ENCODE data around the gene MTMR10.

The MTMR10 gene

DNA sequence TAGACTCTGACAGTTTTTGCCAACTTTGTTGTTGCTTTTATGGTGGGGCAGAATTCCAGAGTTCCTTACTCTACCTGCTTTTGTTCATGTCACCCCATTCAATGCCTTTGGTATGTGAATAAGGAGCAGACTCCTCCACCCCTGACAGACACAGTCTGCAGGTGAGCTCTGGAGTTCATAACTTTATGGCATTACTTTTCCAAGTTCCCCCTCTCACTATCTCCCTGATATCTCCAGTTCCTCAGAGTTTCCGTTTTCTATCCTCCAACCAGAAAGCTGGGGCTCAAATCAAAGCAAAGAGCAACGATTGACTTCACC, 23.1 kb upstream of the MTMR10 start:
- Histone ChIP-seq H3K4ac (ENCODE audit: low read length) (no peak overlapping the region), H4K8ac (ENCODE audit: low read depth, low read length) (no peak overlapping the region), H3K36me3 (replicated peaks in 1 of 2; ENCODE audit: control insufficient read depth in 2 of 2, insufficient read depth in 2 of 2, low read length in 2 of 2) (no peaks in the 10 kb centered on the region), H4K91ac (ENCODE audit: low read depth, low read length, poor library complexity) (no peak overlapping the region), H3K23ac (ENCODE audit: low read depth, low read length, poor library complexity) (no peak overlapping the region), H2BK15ac (ENCODE audit: low read length) (no peak overlapping the region), H2AK5ac (ENCODE audit: low read depth, low read length) (no peak overlapping the region), H2AFZ (ENCODE audit: low read length) (no peak overlapping the region), H3K9ac (ENCODE audit: low read depth, low read length, poor library complexity) (no peak overlapping the region), H3K79me1 (ENCODE audit: low read depth, low read length) (no peaks in the 10 kb centered on the region), H3K4me3 (ENCODE audit: low read length in 2 of 2) (no peak overlapping the region), H3K18ac (ENCODE audit: low read length) (no peak overlapping the region), H3K4me2 (ENCODE audit: insufficient read depth, low read length, poor library complexity, severe bottlenecking) (no peak overlapping the region), H3K14ac (ENCODE audit: low read length) (no peak overlapping the region), H3K27me3 (ENCODE audit: control insufficient read depth in 3 of 3, insufficient read depth in 3 of 3, low read depth in 1 of 3, low read length in 3 of 3) (no peaks in the 10 kb centered on the region), H3K9me3 (replicated peaks in 1 of 2; ENCODE audit: control insufficient read depth in 2 of 2, insufficient read depth in 1 of 2, low read depth in 1 of 2, low read length in 2 of 2) (peaks cover 2 to 3% of the 10 kb centered on the region in 2 donors), H2BK12ac (ENCODE audit: low read length) (no peak overlapping the region), H2BK5ac (ENCODE audit: low read length) (no peak overlapping the region), H3K4me1 (ENCODE audit: control insufficient read depth in 2 of 2, insufficient read depth in 1 of 2, low read depth in 1 of 2, low read length in 2 of 2) (no peaks in the 10 kb centered on the region), H2BK120ac (ENCODE audit: low read depth, low read length) (no peak overlapping the region), H3K27ac (replicated peaks; ENCODE audit: low read length) (no peak overlapping the region)
- no CpG with 5 or more reads among the region's 2 CpGs for WGBS, 2 donors (ENCODE audit: extremely low coverage in 2 of 2, insufficient read length in 2 of 2, insufficient replicate concordance in 1 of 2)
- no peak for DNase-seq (ENCODE audit: low spot score)

DNA sequence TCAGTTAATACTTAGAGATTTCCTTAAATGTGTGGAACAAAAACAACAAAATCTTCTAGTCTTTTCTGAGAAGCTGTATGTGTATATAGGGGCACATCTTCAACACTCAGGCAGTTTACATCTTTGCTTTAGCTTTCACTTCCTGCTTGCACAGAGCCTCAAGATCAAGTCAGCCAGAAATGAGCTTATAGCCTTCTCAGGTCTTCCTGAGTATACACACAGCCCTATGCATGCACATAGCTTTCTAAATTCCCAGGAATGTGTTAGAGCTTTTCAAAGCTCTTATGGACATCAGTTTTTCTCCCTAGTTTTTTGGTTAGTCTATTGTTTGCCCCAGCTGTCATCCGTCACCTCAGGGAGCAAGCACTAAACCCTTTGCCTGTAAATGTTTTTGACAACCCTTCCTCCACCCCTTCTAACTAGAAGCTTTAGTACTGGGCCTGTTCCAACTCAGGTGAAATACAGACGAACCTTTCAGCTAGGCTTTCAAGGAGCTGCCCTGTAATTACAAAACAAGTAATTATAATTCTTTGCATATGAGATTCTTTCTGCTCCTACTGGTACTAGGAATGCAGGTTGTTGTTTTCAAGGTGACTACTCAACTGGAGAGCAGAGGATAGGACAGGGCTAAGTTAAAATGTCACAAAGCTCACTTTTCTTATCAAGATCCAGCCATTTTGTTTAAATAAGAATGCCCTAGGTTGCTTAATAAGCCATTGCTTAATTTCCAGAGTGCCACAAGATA, 22.6 kb upstream of the MTMR10 start:
- WGBS, 2 donors (ENCODE audit: extremely low coverage in 2 of 2, insufficient read length in 2 of 2, insufficient replicate concordance in 1 of 2), result no CpG with 5 or more reads among the region's 2 CpGs
- Histone ChIP-seq H3K23ac (ENCODE audit: low read depth, low read length, poor library complexity) (no peak overlapping the region), H4K91ac (ENCODE audit: low read depth, low read length, poor library complexity) (no peak overlapping the region), H3K27ac (replicated peaks; ENCODE audit: low read length) (no peak overlapping the region), H2BK15ac (ENCODE audit: low read length) (no peak overlapping the region), H3K4me3 (ENCODE audit: low read length in 2 of 2) (no peak overlapping the region), H3K9me3 (replicated peaks in 1 of 2; ENCODE audit: control insufficient read depth in 2 of 2, insufficient read depth in 1 of 2, low read depth in 1 of 2, low read length in 2 of 2) (peaks cover 2 to 3% of the 10 kb centered on the region in 2 donors), H3K4me1 (ENCODE audit: control insufficient read depth in 2 of 2, insufficient read depth in 1 of 2, low read depth in 1 of 2, low read length in 2 of 2) (no peaks in the 10 kb centered on the region), H3K79me1 (ENCODE audit: low read depth, low read length) (no peaks in the 10 kb centered on the region), H4K8ac (ENCODE audit: low read depth, low read length) (no peak overlapping the region), H2BK5ac (ENCODE audit: low read length) (no peak overlapping the region), H3K18ac (ENCODE audit: low read length) (no peak overlapping the region), H2BK12ac (ENCODE audit: low read length) (no peak overlapping the region), H3K36me3 (replicated peaks in 1 of 2; ENCODE audit: control insufficient read depth in 2 of 2, insufficient read depth in 2 of 2, low read length in 2 of 2) (no peaks in the 10 kb centered on the region), H2AFZ (ENCODE audit: low read length) (no peak overlapping the region), H3K4me2 (ENCODE audit: insufficient read depth, low read length, poor library complexity, severe bottlenecking) (no peak overlapping the region), H2BK120ac (ENCODE audit: low read depth, low read length) (no peak overlapping the region), H3K9ac (ENCODE audit: low read depth, low read length, poor library complexity) (no peak overlapping the region), H2AK5ac (ENCODE audit: low read depth, low read length) (no peak overlapping the region), H3K14ac (ENCODE audit: low read length) (no peak overlapping the region), H3K27me3 (ENCODE audit: control insufficient read depth in 3 of 3, insufficient read depth in 3 of 3, low read depth in 1 of 3, low read length in 3 of 3) (no peaks in the 10 kb centered on the region), H3K4ac (ENCODE audit: low read length) (no peak overlapping the region)
- DNase-seq (ENCODE audit: low spot score), result no peak

DNA sequence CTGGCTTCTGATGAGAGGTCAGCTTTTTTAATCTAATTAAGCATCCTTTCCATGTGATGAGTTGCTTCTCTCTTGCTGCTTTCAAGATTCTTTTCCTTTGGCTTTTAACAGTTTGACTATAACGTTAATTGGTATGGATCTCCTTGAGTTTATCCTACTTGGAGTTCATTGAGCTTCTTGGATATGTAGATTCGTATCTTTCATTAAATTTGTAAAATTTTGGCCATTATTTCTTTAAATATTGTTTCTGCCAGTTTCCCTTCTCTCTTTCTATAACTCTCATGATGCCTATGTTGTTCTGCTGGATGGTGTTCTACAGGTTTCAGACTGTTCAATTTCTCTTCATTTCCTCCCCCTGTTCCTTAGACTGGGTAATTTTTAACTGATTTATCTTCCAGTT, 21.0 kb upstream of the MTMR10 start:
- H3K27ac ChIP-seq (replicated peaks; ENCODE audit: low read length), result no peak overlapping the region
- WGBS, 2 donors (ENCODE audit: extremely low coverage in 2 of 2, insufficient read length in 2 of 2, insufficient replicate concordance in 1 of 2), result no CpG with 5 or more reads among the region's 2 CpGs
- H3K4me2 ChIP-seq (ENCODE audit: insufficient read depth, low read length, poor library complexity, severe bottlenecking), result no peak overlapping the region
- H3K36me3 ChIP-seq (replicated peaks in 1 of 2; ENCODE audit: control insufficient read depth in 2 of 2, insufficient read depth in 2 of 2, low read length in 2 of 2), result no peaks in the 10 kb centered on the region
- H2BK120ac ChIP-seq (ENCODE audit: low read depth, low read length), result no peak overlapping the region
- no peak overlapping the region for H3K4me3 ChIP-seq (ENCODE audit: low read length in 2 of 2)
- H3K4ac ChIP-seq (ENCODE audit: low read length), result no peak overlapping the region
- no peaks in the 10 kb centered on the region for H3K4me1 ChIP-seq (ENCODE audit: control insufficient read depth in 2 of 2, insufficient read depth in 1 of 2, low read depth in 1 of 2, low read length in 2 of 2)
- no peak overlapping the region for H2BK5ac ChIP-seq (ENCODE audit: low read length)
- H3K9me3 ChIP-seq (replicated peaks in 1 of 2; ENCODE audit: control insufficient read depth in 2 of 2, insufficient read depth in 1 of 2, low read depth in 1 of 2, low read length in 2 of 2), result peaks cover 2 to 3% of the 10 kb centered on the region in 2 donors
- H2BK12ac ChIP-seq (ENCODE audit: low read length), result no peak overlapping the region
- H4K8ac ChIP-seq (ENCODE audit: low read depth, low read length), result no peak overlapping the region
- H3K18ac ChIP-seq (ENCODE audit: low read length), result no peak overlapping the region
- H2BK15ac ChIP-seq (ENCODE audit: low read length), result no peak overlapping the region
- H2AK5ac ChIP-seq (ENCODE audit: low read depth, low read length), result no peak overlapping the region
- peaks cover 0 to 4% (median 0%) of the 10 kb centered on the region in 3 experiments for H3K27me3 ChIP-seq (ENCODE audit: control insufficient read depth in 3 of 3, insufficient read depth in 3 of 3, low read depth in 1 of 3, low read length in 3 of 3)
- no peak overlapping the region for H2AFZ ChIP-seq (ENCODE audit: low read length)
- no peak overlapping the region for H3K23ac ChIP-seq (ENCODE audit: low read depth, low read length, poor library complexity)
- no peak overlapping the region for H3K9ac ChIP-seq (ENCODE audit: low read depth, low read length, poor library complexity)
- H3K79me1 ChIP-seq (ENCODE audit: low read depth, low read length), result no peaks in the 10 kb centered on the region
- H4K91ac ChIP-seq (ENCODE audit: low read depth, low read length, poor library complexity), result no peak overlapping the region
- no peak overlapping the region for H3K14ac ChIP-seq (ENCODE audit: low read length)
- DNase-seq (ENCODE audit: low spot score), result no peak

- Histone ChIP-seq H3K14ac (ENCODE audit: low read length) (no peak overlapping the region), H3K79me1 (ENCODE audit: low read depth, low read length) (no peaks in the 10 kb centered on the region), H2BK5ac (ENCODE audit: low read length) (no peak overlapping the region), H2BK15ac (ENCODE audit: low read length) (no peak overlapping the region), H3K4ac (ENCODE audit: low read length) (no peak overlapping the region), H3K18ac (ENCODE audit: low read length) (no peak overlapping the region), H3K27me3 (ENCODE audit: control insufficient read depth in 3 of 3, insufficient read depth in 3 of 3, low read depth in 1 of 3, low read length in 3 of 3) (peaks cover 0 to 5% (median 0%) of the 10 kb centered on the region in 3 experiments), H3K23ac (ENCODE audit: low read depth, low read length, poor library complexity) (no peak overlapping the region), H2AK5ac (ENCODE audit: low read depth, low read length) (no peak overlapping the region), H2BK120ac (ENCODE audit: low read depth, low read length) (no peak overlapping the region), H4K91ac (ENCODE audit: low read depth, low read length, poor library complexity) (no peak overlapping the region), H3K4me3 (ENCODE audit: low read length in 2 of 2) (no peak overlapping the region), H2AFZ (ENCODE audit: low read length) (no peak overlapping the region), H3K4me2 (ENCODE audit: insufficient read depth, low read length, poor library complexity, severe bottlenecking) (no peak overlapping the region), H3K4me1 (ENCODE audit: control insufficient read depth in 2 of 2, insufficient read depth in 1 of 2, low read depth in 1 of 2, low read length in 2 of 2) (peaks cover 0 to 1% of the 10 kb centered on the region in 2 donors), H2BK12ac (ENCODE audit: low read length) (no peak overlapping the region), H3K27ac (replicated peaks; ENCODE audit: low read length) (no peak overlapping the region), H3K36me3 (replicated peaks in 1 of 2; ENCODE audit: control insufficient read depth in 2 of 2, insufficient read depth in 2 of 2, low read length in 2 of 2) (no peaks in the 10 kb centered on the region), H4K8ac (ENCODE audit: low read depth, low read length) (no peak overlapping the region), H3K9me3 (replicated peaks in 1 of 2; ENCODE audit: control insufficient read depth in 2 of 2, insufficient read depth in 1 of 2, low read depth in 1 of 2, low read length in 2 of 2) (peaks cover 2 to 3% of the 10 kb centered on the region in 2 donors), H3K9ac (ENCODE audit: low read depth, low read length, poor library complexity) (no peak overlapping the region)
- no peak for DNase-seq (ENCODE audit: low spot score)
- no CpG with 5 or more reads among the region's 1 CpG for WGBS, 2 donors (ENCODE audit: extremely low coverage in 2 of 2, insufficient read length in 2 of 2, insufficient replicate concordance in 1 of 2)
These were observed 18.6 kb upstream of the MTMR10 start for GRCh38 chr15:31010036-31010435.

Measured in neuronal stem cell (in vitro differentiated cells).